ENCODE measurements around the gene ABCC11. TPM values are rescaled to one million over a fixed set of nuclear protein-coding genes. Genes with fewer than 3 reads are reported as not detected.

The ABCC11 gene
- total RNA-seq, 2 donors from 2014 or later, result 1.5 TPM

- whole genome bisulfite sequencing, result 66% methylated on average over 4 of the region's 4 CpGs
- no peak for DNase-seq (ENCODE audit: low spot score)
- no peaks in the 10 kb centered on the region for H3K27me3 ChIP-seq (replicated peaks; ENCODE audit: insufficient read depth)
- intact Hi-C loops (cut with DNase I), result loop anchor here (5.0 kb wide), 1 partner anchor 1125 kb away; no protein-coding TSS in a partner anchor
- H3K36me3 ChIP-seq, result no peaks in the 10 kb centered on the region
- H3K4me3 ChIP-seq, result no peak overlapping the region
- H3K9me3 ChIP-seq, result no peaks in the 10 kb centered on the region
- TF ChIP-seq, protein P1, sequence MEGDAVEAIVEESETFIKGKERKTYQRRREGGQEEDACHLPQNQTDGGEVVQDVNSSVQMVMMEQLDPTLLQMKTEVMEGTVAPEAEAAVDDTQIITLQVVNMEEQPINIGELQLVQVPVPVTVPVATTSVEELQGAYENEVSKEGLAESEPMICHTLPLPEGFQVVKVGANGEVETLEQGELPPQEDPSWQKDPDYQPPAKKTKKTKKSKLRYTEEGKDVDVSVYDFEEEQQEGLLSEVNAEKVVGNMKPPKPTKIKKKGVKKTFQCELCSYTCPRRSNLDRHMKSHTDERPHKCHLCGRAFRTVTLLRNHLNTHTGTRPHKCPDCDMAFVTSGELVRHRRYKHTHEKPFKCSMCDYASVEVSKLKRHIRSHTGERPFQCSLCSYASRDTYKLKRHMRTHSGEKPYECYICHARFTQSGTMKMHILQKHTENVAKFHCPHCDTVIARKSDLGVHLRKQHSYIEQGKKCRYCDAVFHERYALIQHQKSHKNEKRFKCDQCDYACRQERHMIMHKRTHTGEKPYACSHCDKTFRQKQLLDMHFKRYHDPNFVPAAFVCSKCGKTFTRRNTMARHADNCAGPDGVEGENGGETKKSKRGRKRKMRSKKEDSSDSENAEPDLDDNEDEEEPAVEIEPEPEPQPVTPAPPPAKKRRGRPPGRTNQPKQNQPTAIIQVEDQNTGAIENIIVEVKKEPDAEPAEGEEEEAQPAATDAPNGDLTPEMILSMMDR (IDR thresholded peaks at IDR 0.05), result no peak
- TF ChIP-seq POLR2AphosphoS5 (IDR thresholded peaks at IDR 0.05), result no peak
- TF ChIP-seq POLR2A (IDR thresholded peaks at IDR 0.05), result no peak
- no peaks in the 10 kb centered on the region for H3K4me1 ChIP-seq (replicated peaks)
- H3K27ac ChIP-seq, result no peak overlapping the region
Observed at GRCh38 chr16:48161906-48162305, 85.4 kb downstream of the ABCC11 start.

GRCh38 chr16:48160575-48160974, 86.8 kb downstream of the ABCC11 start:
- Histone ChIP-seq H3K4me3 (no peak overlapping the region), H3K9me3 (no peaks in the 10 kb centered on the region), H3K4me1 (replicated peaks) (no peaks in the 10 kb centered on the region), H3K27me3 (replicated peaks; ENCODE audit: insufficient read depth) (no peaks in the 10 kb centered on the region), H3K36me3 (no peaks in the 10 kb centered on the region), H3K27ac (no peak overlapping the region)
- WGBS, result 66% methylated on average over 6 of the region's 6 CpGs
- TF ChIP-seq, protein P1 (IDR thresholded peaks at IDR 0.05), result no peak
- TF ChIP-seq POLR2A (IDR thresholded peaks at IDR 0.05), result no peak
- no peak for TF ChIP-seq POLR2AphosphoS5 (IDR thresholded peaks at IDR 0.05)
- intact Hi-C loops (cut with DNase I), result loop anchor here (5.0 kb wide), 1 partner anchor 1123 kb away; no protein-coding TSS in a partner anchor
- no peak for DNase-seq (ENCODE audit: low spot score)

- Histone ChIP-seq H3K4me1 (replicated peaks) (no peaks in the 10 kb centered on the region), H3K4me3 (no peak overlapping the region), H3K27me3 (replicated peaks; ENCODE audit: insufficient read depth) (no peaks in the 10 kb centered on the region), H3K36me3 (no peaks in the 10 kb centered on the region), H3K9me3 (no peaks in the 10 kb centered on the region), H3K27ac (no peak overlapping the region)
- intact Hi-C loops (cut with DNase I), result loop anchor here (5.0 kb wide), 1 partner anchor 1016 kb away; the partner anchor contains the start of gene NETO2
- no peak for DNase-seq (ENCODE audit: low spot score)
- 72% methylated on average over 4 of the region's 4 CpGs for WGBS
- TF ChIP-seq POLR2AphosphoS5 (IDR thresholded peaks at IDR 0.05), result no peak
- TF ChIP-seq POLR2A (IDR thresholded peaks at IDR 0.05), result no peak
- TF ChIP-seq, protein P1 (IDR thresholded peaks at IDR 0.05), result no peak
Observed at GRCh38 chr16:48158296-48158695, 89.0 kb downstream of the ABCC11 start.

DNA sequence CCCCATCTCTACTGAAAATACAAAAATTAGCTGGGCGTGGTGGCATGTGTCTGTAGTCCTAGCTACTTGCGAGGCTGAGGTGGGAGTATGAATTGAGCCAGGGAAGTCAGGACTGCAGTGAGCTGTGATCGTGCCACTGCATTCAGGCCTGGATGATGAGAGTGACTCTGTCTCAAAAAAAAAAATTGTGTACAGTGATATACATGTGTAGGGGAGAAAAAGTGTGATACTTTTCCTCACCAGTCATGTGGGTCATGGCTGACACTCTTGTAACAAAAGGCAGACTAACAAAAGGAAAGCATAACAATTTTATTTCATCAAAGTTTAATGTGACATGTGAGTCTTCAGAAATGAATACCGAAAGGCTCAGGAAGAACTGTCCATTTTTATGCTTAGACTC, 89.5 kb downstream of the ABCC11 start:
- intact Hi-C loops (cut with DNase I), result loop anchor here (5.0 kb wide), 1 partner anchor 1015 kb away; the partner anchor contains the start of gene NETO2
- Histone ChIP-seq H3K27me3 (replicated peaks; ENCODE audit: insufficient read depth) (no peaks in the 10 kb centered on the region), H3K36me3 (no peaks in the 10 kb centered on the region), H3K4me3 (no peak overlapping the region), H3K9me3 (no peaks in the 10 kb centered on the region), H3K27ac (no peak overlapping the region), H3K4me1 (replicated peaks) (no peaks in the 10 kb centered on the region)
- TF ChIP-seq POLR2A (IDR thresholded peaks at IDR 0.05), result no peak
- TF ChIP-seq, protein P1 (IDR thresholded peaks at IDR 0.05), result no peak
- TF ChIP-seq POLR2AphosphoS5 (IDR thresholded peaks at IDR 0.05), result no peak
- 81% methylated on average over 4 of the region's 4 CpGs for WGBS
- no peak for DNase-seq (ENCODE audit: low spot score)

DNA sequence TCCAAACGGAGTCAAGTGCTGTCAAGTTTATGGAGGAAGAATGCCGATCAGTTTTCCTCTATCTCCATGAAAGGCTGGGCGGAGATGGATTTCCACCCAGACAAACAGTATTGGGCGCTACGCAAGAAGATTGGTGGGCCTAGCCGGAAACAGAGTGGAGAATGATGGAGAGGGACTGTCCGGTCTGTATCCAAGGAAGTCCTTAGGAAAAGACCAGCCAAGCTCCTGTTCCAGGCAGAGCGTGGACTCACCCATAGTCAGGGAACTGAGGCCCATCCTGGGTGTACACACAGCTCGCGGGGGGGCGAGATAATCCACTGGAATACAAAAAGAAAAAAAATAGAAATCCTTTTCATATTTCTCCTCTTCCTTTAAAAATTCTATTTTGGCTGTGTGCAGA, 90.0 kb downstream of the ABCC11 start:
- 80% methylated on average over 11 of the region's 11 CpGs for WGBS
- H3K27ac ChIP-seq, result no peak overlapping the region
- intact Hi-C loops (cut with DNase I), result loop anchor here (5.0 kb wide), 1 partner anchor 1015 kb away; the partner anchor contains the start of gene NETO2
- H3K4me3 ChIP-seq, result no peak overlapping the region
- H3K4me1 ChIP-seq (replicated peaks), result no peaks in the 10 kb centered on the region
- H3K36me3 ChIP-seq, result no peaks in the 10 kb centered on the region
- no peak for DNase-seq (ENCODE audit: low spot score)
- no peaks in the 10 kb centered on the region for H3K9me3 ChIP-seq
- TF ChIP-seq, protein P1 (IDR thresholded peaks at IDR 0.05), result no peak
- no peak for TF ChIP-seq POLR2AphosphoS5 (IDR thresholded peaks at IDR 0.05)
- no peak for TF ChIP-seq POLR2A (IDR thresholded peaks at IDR 0.05)
- no peaks in the 10 kb centered on the region for H3K27me3 ChIP-seq (replicated peaks; ENCODE audit: insufficient read depth)

Measured in prostate gland (tissue), 2 donors.